H1 (cell line): ENCODE data around the gene CREBBP. TPM values are rescaled to one million over a fixed set of nuclear protein-coding genes. Genes with fewer than 3 reads are reported as not detected.

Experiments used
- TAF7 ChIP-seq: optimal IDR thresholded peaks from 2 replicates; pipeline ENCODE3; 2011; ENCODE audit warnings: low read depth, mild to moderate bottlenecking, inconsistent platforms, low read length, moderate library complexity, borderline replicate concordance
- USF2 ChIP-seq: IDR thresholded peaks from 2 replicates; pipeline ENCODE4 v1.6.1; 2011; ENCODE audit warnings: low read length, improper control_type of control experiment
- polyA plus RNA-seq, 7 experiments: library from polyadenylated mRNA; depleted of rRNA in 3 of 7; stranded (reverse) in 5 of 7; unstranded in 2 of 7; fragments of >200 nt in 5 of 7; fragments of 200-250 nt in 2 of 7; gene quantifications; 1 replicate in 5 of 7; 2 replicates in 1 of 7; 4 replicates in 1 of 7; pipeline versions ENCODE4 v1.2.1 to v1.2.3, GENCODE V29; 2011 to 2013; ENCODE audit warnings: missing spikeins in 2 of 7, mixed read lengths in 2 of 7
- total RNA-seq: library from RNA; stranded (reverse); fragmentation: NEBNext Ultra II Directional; extraction: Animal tissue kit (Norgen Biotek cat#: 25700); gene quantifications from 2 replicates; pipeline ENCODE4 v1.2.1, GENCODE V29; 2021

Gene CREBBP
- total and polyA plus RNA-seq, 2 of the 8 experiments (the other 6 are each of a cell fraction or from before 2014, with no cell fraction given), result 10.0 to 60.1 TPM

DNA sequence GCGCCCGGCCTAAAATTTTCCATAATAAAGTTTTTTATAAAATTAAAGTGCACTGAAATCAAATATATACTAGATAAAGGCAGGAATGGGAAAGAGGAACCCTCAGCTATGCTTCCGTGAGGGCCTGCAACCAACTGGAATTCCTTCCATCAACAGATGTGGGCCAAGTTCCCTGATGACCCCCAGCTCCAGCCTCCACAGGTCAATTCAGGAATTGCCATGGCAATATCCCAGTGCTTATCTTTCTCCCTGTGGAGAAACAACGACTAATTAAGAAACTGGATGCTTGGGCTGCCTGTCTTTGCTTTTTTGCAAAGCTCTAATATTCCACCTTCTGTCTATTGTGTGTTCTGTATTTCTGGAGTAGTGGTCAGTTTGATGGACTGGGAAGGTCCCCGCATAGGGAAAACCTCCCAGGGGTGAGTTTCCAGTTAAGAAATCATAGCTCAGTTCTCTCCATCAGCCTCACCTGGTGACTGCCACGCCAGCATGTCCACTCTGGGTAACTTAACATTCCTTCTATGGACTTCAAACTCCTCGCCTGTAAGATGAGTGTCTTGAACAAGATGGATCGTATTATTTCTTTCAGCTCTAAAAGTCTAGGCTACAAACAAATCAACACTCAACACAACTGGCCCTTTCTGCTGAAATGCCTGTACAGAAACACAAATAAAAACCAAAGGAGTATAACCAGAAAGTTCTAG lies 67.9 kb downstream of the CREBBP start (continued):
- no peak for TF ChIP-seq USF2
- TF ChIP-seq TAF7, result no peak
